Right cardiac atrium (tissue), 5 donors: ENCODE results near the gene NPR1. TPM values are rescaled to one million over a fixed set of nuclear protein-coding genes. Genes with fewer than 3 reads are reported as not detected.

Source experiments
- ATAC-seq, 2 donors: fragments of 200-7000 bp; cut with Tn5 transposase; one replicate each; pipeline versions ENCODE4 v1.8.0 to v1.9.1; 2020; ENCODE audit warnings: moderate library complexity in 2 of 2, mild to moderate bottlenecking in 1 of 2
- DNase-seq, 3 donors: peaks; one replicate each; pipeline ENCODE4 v3.0.0-alpha.2; 2020
- H3K27ac ChIP-seq: one replicate; pipeline ENCODE4 v1.5.1; 2013; ENCODE audit warnings: mild to moderate bottlenecking, low read length, control low read depth, moderate library complexity
- H3K27me3 ChIP-seq: one replicate; pipeline ENCODE4 v1.6.1; 2013; ENCODE audit not compliant: control insufficient read depth, insufficient read depth
- H3K4me1 ChIP-seq: one replicate; pipeline ENCODE4 v1.6.1; 2013; ENCODE audit warnings: low read length; ENCODE audit not compliant: control insufficient read depth, insufficient read depth
- H3K4me3 ChIP-seq: one replicate; pipeline ENCODE4 v1.5.1; 2013; ENCODE audit warnings: low read length, control low read depth
- H3K9me3 ChIP-seq: one replicate; pipeline ENCODE4 v1.6.1; 2013; ENCODE audit warnings: low read length; ENCODE audit not compliant: control insufficient read depth
- WGBS: extraction: QIAGEN DNeasy Blood & Tissue Kit; methylation state at CpG from one replicate; pipeline ENCODE4 v1.1.7; 2013; 5-methylcytosine and 5-hydroxymethylcytosine counted together
- intact Hi-C, 4 donors: fragments of 100-400 bp; cut with DNase I; formaldehyde crosslinking; loops; one replicate each; pipeline versions ENCODE4 v1.11.0 to v1.14.0; 2022 to 2023
- long read RNA-seq, 4 donors: library from polyadenylated mRNA; unstranded; transcript quantifications; one replicate each; pipeline ENCODE4 v2.0.0, GENCODE V29; 2020 to 2021
- polyA plus RNA-seq: library from polyadenylated mRNA; stranded (reverse); fragments of 200-250 nt; gene quantifications from one replicate; pipeline ENCODE4 v1.2.3, GENCODE V29; 2013
- total RNA-seq, 4 donors: library from RNA; stranded (reverse); fragmentation: NEBNext Ultra II Directional; extraction: Animal tissue kit (Norgen Biotek cat#: 25700); gene quantifications; one replicate each; pipeline ENCODE4 v1.2.1, GENCODE V29; 2021
- donor health status: healthy with polysubstance abuse.
- donor health status: DM: no; HTN: yes; CAD: no.
- donor health status: DM: no; HTN: no; CAD: no.
- donor health status: DM: no; HTN: yes; CAD: no; lungs with severe emphysema.
- donor health status: DM: yes; HTN: yes; CAD: no.

Gene NPR1
- 10 to 100 TPM; 21.2 to 31.2 (median 25.5) TPM for total RNA-seq
- 26.0 TPM for polyA plus RNA-seq
- long read RNA-seq, donor 1, full-length matches to known transcripts, result 17 of 31 reads
- long read RNA-seq, donor 1, partial matches to known transcripts, result 7 of 31 reads
- long read RNA-seq, donor 1, other reads (novel, unspliced or antisense), result 7 of 31 reads
- long read RNA-seq, donor 2, full-length matches to known transcripts, result 25 of 45 reads
- long read RNA-seq, donor 2, partial matches to known transcripts, result 12 of 45 reads
- long read RNA-seq, donor 2, other reads (novel, unspliced or antisense), result 8 of 45 reads
- long read RNA-seq, donor 3, full-length matches to known transcripts, result 80 of 147 reads
- long read RNA-seq, donor 3, partial matches to known transcripts, result 41 of 147 reads
- long read RNA-seq, donor 3, other reads (novel, unspliced or antisense), result 26 of 147 reads
- long read RNA-seq, donor 4, full-length matches to known transcripts, result 15 of 26 reads
- long read RNA-seq, donor 4, partial matches to known transcripts, result 4 of 26 reads
- long read RNA-seq, donor 4, other reads (novel, unspliced or antisense), result 7 of 26 reads

DNA sequence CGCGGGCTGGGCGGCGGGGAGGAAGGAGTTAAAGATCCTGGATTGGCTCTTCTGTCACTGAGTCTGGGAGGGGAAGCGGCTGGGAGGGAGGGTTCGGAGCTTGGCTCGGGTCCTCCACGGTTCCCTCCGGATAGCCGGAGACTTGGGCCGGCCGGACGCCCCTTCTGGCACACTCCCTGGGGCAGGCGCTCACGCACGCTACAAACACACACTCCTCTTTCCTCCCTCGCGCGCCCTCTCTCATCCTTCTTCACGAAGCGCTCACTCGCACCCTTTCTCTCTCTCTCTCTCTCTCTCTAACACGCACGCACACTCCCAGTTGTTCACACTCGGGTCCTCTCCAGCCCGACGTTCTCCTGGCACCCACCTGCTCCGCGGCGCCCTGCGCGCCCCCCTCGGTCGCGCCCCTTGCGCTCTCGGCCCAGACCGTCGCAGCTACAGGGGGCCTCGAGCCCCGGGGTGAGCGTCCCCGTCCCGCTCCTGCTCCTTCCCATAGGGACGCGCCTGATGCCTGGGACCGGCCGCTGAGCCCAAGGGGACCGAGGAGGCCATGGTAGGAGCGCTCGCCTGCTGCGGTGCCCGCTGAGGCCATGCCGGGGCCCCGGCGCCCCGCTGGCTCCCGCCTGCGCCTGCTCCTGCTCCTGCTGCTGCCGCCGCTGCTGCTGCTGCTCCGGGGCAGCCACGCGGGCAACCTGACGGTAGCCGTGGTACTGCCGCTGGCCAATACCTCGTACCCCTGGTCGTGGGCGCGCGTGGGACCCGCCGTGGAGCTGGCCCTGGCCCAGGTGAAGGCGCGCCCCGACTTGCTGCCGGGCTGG is at the start of gene NPR1:
Gene NPR1 (plus strand): TSS at position 170 of the 818 bp plus-strand sequence. CDS start 421 bp downstream, at position 591.
- Histone ChIP-seq H3K4me1 (peaks cover 2% of the 10 kb centered on the region), H3K4me3 (peak within 1 kb of the TSS; percentile 58), H3K27ac (peak within 1 kb of the TSS; percentile 71), H3K9me3 (no peaks in the 10 kb centered on the region), H3K27me3 (no peaks in the 10 kb centered on the region)
- DNase-seq, result peak; percentile 89 to 94 (median 91)
- intact Hi-C loops, result loop anchor here (2.0 to 10.0 kb wide), 6 partner anchors 69 to 309 kb away; partner anchors contain the start of gene RAB13 (in 4 of the 4)
- 1% methylated on average over 78 of the region's 78 CpGs for whole genome bisulfite sequencing
- peak; percentile 87 to 91 for ATAC-seq

DNA sequence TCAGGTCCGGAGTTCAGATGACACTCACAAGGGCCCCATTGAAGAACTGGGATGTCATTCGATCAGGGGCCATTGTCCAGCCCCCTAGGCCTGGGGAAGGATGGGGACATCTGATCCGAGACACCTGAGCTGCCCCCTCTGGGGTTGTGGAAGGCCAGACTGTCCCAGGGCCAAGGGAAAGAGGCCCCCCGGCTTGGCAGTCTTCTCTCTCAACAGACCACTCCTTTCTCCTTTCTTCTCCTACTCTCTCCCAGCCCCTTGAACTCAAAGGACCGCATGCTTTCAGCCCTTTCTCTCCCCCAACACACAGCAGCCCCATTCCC is 49.2 kb upstream of the NPR1 start:
- peak overlapping the region; percentile 92 for H3K27ac ChIP-seq
- ATAC-seq, result no peak
- 62% methylated on average over 5 of the region's 5 CpGs for WGBS
- intact Hi-C loops, result loop anchor here in 2 of 4 donors (10.0 kb wide), 1 partner anchor 55 kb away; no protein-coding TSS in a partner anchor
- no peaks in the 10 kb centered on the region for H3K9me3 ChIP-seq
- DNase-seq, result peak in 1 of 3 donors; percentile 49
- H3K27me3 ChIP-seq, result no peaks in the 10 kb centered on the region
- H3K4me1 ChIP-seq, result peaks cover 22% of the 10 kb centered on the region
- peak overlapping the region; percentile 25 for H3K4me3 ChIP-seq

DNA sequence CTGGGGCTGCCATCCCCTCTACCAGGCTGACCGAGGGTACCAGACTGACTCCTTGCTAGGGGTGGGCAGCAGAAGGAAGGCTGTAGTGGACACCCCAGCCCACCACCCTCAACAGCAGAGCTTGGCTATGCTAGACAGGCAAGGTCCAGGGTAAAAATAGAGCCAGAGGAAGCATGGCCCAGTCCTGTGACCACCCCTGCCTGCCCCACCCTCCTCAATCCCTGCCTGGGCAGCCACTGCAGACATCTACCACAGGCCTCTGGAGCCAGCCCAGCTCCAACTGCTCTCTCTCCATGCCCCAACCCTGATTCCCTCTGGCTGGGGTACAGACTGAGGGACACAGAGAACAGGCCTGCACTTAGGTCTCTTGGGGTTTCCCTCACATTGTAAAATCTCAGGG is 48.5 kb upstream of the NPR1 start:
- DNase-seq, result peak in 2 of 3 donors; percentile 79 to 86
- ATAC-seq, result peak; percentile 1 to 15

DNA sequence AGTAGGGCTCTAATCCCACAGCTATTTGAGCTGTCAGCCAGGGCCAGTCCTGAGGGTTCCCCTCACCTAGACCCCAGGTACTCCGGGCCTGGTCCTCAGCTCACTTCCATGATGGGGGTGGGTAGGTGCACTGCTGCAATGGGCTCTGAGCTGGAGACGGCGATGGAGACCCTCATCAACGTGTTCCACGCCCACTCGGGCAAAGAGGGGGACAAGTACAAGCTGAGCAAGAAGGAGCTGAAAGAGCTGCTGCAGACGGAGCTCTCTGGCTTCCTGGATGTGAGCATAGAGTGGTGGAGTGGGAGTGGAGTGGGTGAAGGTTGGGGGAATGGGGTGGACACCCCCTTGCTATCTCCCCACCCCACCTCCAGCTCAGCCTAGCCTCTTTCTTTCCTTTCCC is 48.1 kb upstream of the NPR1 start:
- WGBS, result 78% methylated on average over 7 of the region's 7 CpGs

More for the DNA sequence above, 48.5 kb upstream of the NPR1 start:
- Histone ChIP-seq H3K9me3 (no peaks in the 10 kb centered on the region), H3K4me1 (peaks cover 22% of the 10 kb centered on the region), H3K27ac (peak overlapping the region; percentile 92), H3K4me3 (peak overlapping the region; percentile 29), H3K27me3 (no peaks in the 10 kb centered on the region)
- 70% methylated on average over 1 of the region's 1 CpG for WGBS
- intact Hi-C loops, result loop anchor here in 2 of 4 donors (10.0 kb wide), 1 partner anchor 55 kb away; no protein-coding TSS in a partner anchor

DNA sequence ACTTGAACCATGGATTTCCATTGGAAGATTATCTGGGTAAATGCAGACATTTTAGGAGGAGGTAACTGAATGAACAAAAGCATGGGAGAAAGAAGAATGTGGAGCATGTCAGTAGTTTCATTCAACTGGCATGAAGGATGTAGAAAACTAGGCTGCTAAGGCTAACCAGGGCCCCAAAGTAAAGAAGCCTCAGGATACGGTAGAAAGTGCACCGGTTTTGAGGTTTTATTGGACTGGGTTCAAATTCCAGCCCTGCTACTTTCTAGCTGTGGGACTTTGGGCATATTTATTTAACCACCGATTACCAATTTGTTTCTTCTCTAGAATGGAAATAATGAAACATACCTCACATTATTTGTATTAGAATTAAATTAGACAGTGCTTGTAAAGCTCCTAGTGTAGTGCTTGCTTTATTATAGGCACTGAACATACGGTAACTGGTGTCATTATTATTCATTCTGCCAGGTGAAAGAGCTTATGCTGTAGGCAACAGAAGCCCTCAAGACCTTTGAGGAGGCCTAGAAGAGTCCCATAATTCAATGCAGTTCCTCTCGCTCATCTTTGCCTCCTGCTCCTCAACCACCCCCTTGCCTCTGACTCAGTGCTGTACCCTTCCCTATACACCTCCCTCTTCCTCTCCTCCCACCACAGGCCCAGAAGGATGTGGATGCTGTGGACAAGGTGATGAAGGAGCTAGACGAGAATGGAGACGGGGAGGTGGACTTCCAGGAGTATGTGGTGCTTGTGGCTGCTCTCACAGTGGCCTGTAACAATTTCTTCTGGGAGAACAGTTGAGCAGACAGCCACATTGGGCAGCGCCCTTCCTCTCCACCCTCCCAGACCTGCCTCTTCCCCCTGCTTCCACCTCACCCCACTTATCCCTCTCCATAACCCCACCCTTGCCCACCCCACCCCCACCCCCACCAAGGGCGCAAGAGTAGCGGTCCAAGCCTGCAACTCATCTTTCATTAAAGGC is 47.2 kb upstream of the NPR1 start:
- intact Hi-C loops, result no loop called here
- H3K4me3 ChIP-seq, result no peak overlapping the region

More for the DNA sequence above, 48.1 kb upstream of the NPR1 start:
- H3K27me3 ChIP-seq, result no peaks in the 10 kb centered on the region
- H3K9me3 ChIP-seq, result no peaks in the 10 kb centered on the region
- no peak for ATAC-seq
- intact Hi-C loops, result no loop called here
- H3K4me1 ChIP-seq, result peaks cover 22% of the 10 kb centered on the region
- no peak for DNase-seq
- peak overlapping the region; percentile 29 for H3K4me3 ChIP-seq
- peak overlapping the region; percentile 92 for H3K27ac ChIP-seq

DNA sequence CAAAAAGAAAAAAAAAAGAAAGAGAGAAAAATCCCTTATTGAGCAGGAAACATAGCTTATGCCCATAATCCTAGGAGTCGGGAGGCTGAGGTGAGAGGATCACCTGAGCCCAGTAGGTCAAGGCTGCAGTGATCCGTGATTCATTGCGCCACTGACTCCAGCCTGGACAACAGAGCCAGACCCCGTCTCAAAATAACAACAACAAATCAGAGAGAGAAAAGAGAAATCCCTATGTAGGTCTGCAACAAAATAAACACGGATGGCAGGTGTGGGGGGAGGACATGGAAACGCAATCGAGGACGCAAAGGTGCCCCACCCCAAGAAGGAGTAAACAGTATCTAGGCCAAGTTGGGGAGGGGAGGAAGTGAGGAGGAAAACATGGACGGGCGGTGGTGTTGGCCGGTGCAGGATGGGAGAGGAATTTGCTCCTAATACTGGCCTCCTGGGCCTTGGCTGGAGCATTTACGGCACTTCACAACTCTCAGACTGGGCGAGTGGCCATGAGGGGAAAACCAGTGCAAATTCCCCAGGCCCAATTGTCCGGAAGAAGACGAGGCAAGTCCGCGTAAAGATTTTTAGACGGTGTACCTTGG is 45.2 kb upstream of the NPR1 start:
- H3K27me3 ChIP-seq, result no peaks in the 10 kb centered on the region
- WGBS, result 35% methylated on average over 18 of the region's 18 CpGs
- peaks cover 16% of the 10 kb centered on the region for H3K4me1 ChIP-seq
- DNase-seq, result peak in 1 of 3 donors; percentile 87
- H3K9me3 ChIP-seq, result no peaks in the 10 kb centered on the region
- H3K4me3 ChIP-seq, result peak overlapping the region; percentile 27
- intact Hi-C loops, result no loop called here
- peak; percentile 46 to 52 for ATAC-seq
- peak overlapping the region; percentile 98 for H3K27ac ChIP-seq

More for the DNA sequence above, 47.2 kb upstream of the NPR1 start:
- Histone ChIP-seq H3K4me1 (peaks cover 18% of the 10 kb centered on the region), H3K27ac (no peak overlapping the region), H3K9me3 (no peaks in the 10 kb centered on the region), H3K27me3 (no peaks in the 10 kb centered on the region)
- WGBS, result 82% methylated on average over 10 of the region's 10 CpGs
- DNase-seq, result no peak
- ATAC-seq, result no peak

DNA sequence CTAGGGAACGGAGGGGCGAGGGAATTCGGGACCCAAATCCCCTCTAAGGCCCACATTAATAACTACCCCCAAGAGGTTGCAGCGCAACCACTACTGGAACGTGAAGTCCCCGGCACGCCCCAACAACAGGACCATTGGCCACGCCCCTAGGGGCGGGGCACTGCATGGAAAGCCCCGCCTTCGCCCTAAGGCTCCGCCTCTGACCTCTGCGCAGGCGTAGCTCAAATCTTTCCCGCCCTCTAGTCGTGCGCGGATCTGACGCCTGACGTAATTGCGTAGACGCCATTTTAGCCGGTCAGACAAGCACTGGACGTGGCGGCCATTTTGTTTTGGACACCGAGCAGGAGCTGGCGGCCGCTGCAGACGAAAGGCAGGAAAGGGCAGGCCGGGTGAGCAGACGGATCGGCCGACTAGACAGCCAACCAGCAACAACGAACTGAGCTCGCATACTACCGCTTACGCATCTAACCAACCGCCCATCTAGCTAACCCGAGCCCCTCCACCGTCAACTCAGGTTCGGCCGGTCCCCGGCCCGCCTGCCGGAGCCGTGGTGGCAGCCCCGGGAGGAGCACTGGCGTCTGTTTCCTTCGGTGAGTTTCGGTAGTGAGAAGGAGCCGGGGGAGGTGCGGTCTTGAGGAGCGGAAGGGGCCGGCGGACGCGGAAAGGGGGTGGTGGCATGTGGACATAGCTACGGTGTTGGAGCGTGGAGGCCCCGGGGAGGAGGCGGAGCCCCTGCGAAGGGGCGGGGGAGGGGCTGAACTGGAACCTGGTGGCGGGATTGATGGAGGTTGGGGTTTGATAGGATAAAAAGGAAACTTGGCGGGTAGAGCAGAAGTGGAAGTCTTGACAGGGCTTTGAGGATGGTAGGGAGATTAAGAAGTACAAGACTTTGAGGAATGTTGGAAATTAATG is 44.5 kb upstream of the NPR1 start, which contains the start of gene CHTOP:
Gene CHTOP (plus strand): TSS at position 313 of the 912 bp plus-strand sequence. CDS start 2,523 bp downstream, outside the sequence.
- H3K4me1 ChIP-seq, result peaks cover 16% of the 10 kb centered on the region
- DNase-seq, result peak; percentile 97 to 99 (median 98)
- peak; percentile 94 to 95 for ATAC-seq
- no peaks in the 10 kb centered on the region for H3K27me3 ChIP-seq
- intact Hi-C loops, result no loop called here
- H3K9me3 ChIP-seq, result no peaks in the 10 kb centered on the region
- H3K27ac ChIP-seq, result peak within 1 kb of the TSS; percentile 100
- 2% methylated on average over 65 of the region's 65 CpGs for WGBS
- H3K4me3 ChIP-seq, result peak within 1 kb of the TSS; percentile 96

DNA sequence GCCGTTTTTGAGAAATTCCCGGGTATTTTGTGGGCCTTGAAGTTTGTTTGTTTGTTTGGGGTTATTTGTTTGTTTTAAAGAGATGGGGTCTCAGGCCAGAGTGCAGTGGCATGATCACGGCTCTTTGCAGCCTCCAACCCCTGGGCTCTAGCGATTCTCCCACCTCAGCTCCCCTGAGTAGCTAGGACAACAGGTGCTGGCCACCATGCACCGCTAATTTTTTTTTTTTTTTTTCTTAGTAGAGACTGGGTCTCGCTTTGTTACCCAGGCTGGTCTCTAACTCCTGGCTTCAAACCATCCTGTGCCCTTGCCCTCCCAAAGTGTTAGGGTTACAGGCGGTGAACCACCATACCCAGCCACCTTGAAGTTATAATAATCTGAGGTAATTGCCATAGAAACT is 42.6 kb upstream of the NPR1 start:
- Histone ChIP-seq H3K9me3 (no peaks in the 10 kb centered on the region), H3K4me1 (peaks cover 11% of the 10 kb centered on the region), H3K4me3 (peak overlapping the region; percentile 12), H3K27ac (peak overlapping the region; percentile 75), H3K27me3 (no peaks in the 10 kb centered on the region)
- DNase-seq (no peak), ATAC-seq (no peak)
- 83% methylated on average over 7 of the region's 7 CpGs for WGBS
- intact Hi-C loops, result no loop called here

DNA sequence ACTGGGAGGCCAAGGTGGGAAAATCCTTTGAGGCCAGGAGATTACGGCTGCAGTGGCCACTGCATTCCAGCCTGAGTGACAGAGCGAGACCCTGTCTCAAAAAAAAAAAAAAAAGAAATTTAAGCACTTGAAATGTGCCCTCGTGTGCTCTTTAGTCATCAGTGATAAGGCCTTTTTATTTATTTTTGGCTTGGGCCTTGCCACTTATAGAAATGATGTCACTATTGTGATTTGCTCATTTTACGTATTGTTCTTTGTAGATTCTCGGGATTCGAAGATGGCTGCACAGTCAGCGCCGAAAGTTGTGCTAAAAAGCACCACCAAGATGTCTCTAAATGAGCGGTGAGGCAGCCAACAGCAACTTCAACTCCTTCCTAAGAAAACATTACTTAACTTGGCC is 42.2 kb upstream of the NPR1 start:
- peak in 1 of 3 donors; percentile 17 for DNase-seq
- WGBS, result 73% methylated on average over 9 of the region's 9 CpGs
- peaks cover 11% of the 10 kb centered on the region for H3K4me1 ChIP-seq

More for the DNA sequence above, 42.2 kb upstream of the NPR1 start:
- Histone ChIP-seq H3K9me3 (no peaks in the 10 kb centered on the region), H3K27me3 (no peaks in the 10 kb centered on the region), H3K4me3 (no peak overlapping the region), H3K27ac (peak overlapping the region; percentile 75)
- intact Hi-C loops, result no loop called here
- ATAC-seq, result no peak
